Stimulated activated CD4-positive, alpha-beta T cell treated with anti-CD3 and anti-CD28 coated beads, Interleukin-1b, Interleukin-23, amount 100 ng/mL, for 24 hours (primary cell): ENCODE results near the gene NPHP4.
"Not testable (repeated sequence)": the region's sequence is repeated elsewhere in the genome, so short reads cannot be mapped to it uniquely, and the experiment has no call there.

Experiments used
- DNase-seq, 4 experiments: peaks; one replicate each; pipeline ENCODE4 v3.0.0-alpha.2; 2020; ENCODE audit warnings: low read depth in 4 of 4, low spot score in 1 of 4

The NPHP4 gene

GRCh38 chr1:5898266-5898665 is 94.0 kb downstream of the NPHP4 start:
- no peak for DNase-seq

GRCh38 chr1:5896706-5897660 is 95.2 kb downstream of the NPHP4 start:
- DNase-seq = no peak

GRCh38 chr1:5895446-5896406 is 96.5 kb downstream of the NPHP4 start:
- DNase-seq = no peak

GRCh38 chr1:5893699-5894278 is 98.4 kb downstream of the NPHP4 start:
- not testable (repeated sequence) for DNase-seq

- DNase-seq = no peak
Measured at GRCh38 chr1:5892329-5892728, 99.9 kb downstream of the NPHP4 start.

GRCh38 chr1:5891736-5892135 is 100.5 kb downstream of the NPHP4 start:
- no peak for DNase-seq

GRCh38 chr1:5891137-5891536 is 101.1 kb downstream of the NPHP4 start:
- no peak for DNase-seq

- DNase-seq = no peak
Measured at GRCh38 chr1:5890346-5891106, 101.7 kb downstream of the NPHP4 start.

GRCh38 chr1:5889901-5890300 is 102.3 kb downstream of the NPHP4 start:
- DNase-seq = no peak

- no peak for DNase-seq
Measured at GRCh38 chr1:5889462-5889861, 102.8 kb downstream of the NPHP4 start.

- DNase-seq = no peak
Measured at GRCh38 chr1:5888606-5889211, 103.5 kb downstream of the NPHP4 start.

- DNase-seq = no peak
Measured at GRCh38 chr1:5887971-5888361, 104.3 kb downstream of the NPHP4 start.

GRCh38 chr1:5887349-5887970 is 104.8 kb downstream of the NPHP4 start:
- no peak for DNase-seq

- DNase-seq = no peak
Measured at GRCh38 chr1:5886541-5887348, 105.5 kb downstream of the NPHP4 start.

- DNase-seq = no peak
Measured at GRCh38 chr1:5886140-5886483, 106.1 kb downstream of the NPHP4 start.

GRCh38 chr1:5885471-5886139 is 106.6 kb downstream of the NPHP4 start:
- DNase-seq = no peak

- DNase-seq = no peak
Measured at GRCh38 chr1:5884110-5884509, 108.1 kb downstream of the NPHP4 start.
